Ovary (tissue), 3 donors: Measurements from ENCODE around the gene PLEKHS1.

ENCODE experiments used
- EP300 ChIP-seq: sonication (generic); formaldehyde crosslinking; IDR thresholded peaks from one replicate; pipeline ENCODE4 v1.6.1; 2017; ENCODE audit warnings: antibody characterized with exemption
- POLR2A ChIP-seq: fragments of 450-650 bp; IDR thresholded peaks from one replicate; pipeline ENCODE4 v1.6.1; 2017; ENCODE audit warnings: antibody characterized with exemption, mild to moderate bottlenecking, moderate library complexity
- TF ChIP-seq, protein P1 (sequence below), 3 donors: fragments of 450-650 bp in 2 of 3; fragments of 200-600 bp in 1 of 3; IDR thresholded peaks; one replicate each; pipeline versions ENCODE4 v1.5.1 to v1.8.0; 2016 to 2022; ENCODE audit warnings: antibody characterized with exemption in 3 of 3, mild to moderate bottlenecking in 1 of 3
- donor health status: DM: no; HTN: no; CAD: no.

DNA sequence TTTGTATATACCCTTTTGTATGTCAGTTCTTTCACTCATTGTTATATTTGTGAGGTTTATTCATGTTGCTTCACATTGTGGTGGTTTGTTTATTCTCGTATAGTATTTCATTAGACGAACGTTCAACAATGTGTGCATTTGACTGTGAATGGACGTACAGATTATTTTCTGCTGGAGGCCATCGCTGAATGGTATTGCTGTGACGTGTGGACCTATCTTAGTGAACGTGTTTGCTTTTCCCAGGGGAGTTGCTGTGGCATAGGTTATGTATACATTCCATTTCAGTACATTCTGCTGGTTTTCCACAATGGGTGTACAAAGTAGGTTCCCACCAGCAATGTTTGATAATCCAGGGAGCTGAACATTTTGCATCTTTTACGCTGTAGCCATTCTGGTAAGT is 31.1 kb upstream of the PLEKHS1 start:
- TF ChIP-seq, protein P1, sequence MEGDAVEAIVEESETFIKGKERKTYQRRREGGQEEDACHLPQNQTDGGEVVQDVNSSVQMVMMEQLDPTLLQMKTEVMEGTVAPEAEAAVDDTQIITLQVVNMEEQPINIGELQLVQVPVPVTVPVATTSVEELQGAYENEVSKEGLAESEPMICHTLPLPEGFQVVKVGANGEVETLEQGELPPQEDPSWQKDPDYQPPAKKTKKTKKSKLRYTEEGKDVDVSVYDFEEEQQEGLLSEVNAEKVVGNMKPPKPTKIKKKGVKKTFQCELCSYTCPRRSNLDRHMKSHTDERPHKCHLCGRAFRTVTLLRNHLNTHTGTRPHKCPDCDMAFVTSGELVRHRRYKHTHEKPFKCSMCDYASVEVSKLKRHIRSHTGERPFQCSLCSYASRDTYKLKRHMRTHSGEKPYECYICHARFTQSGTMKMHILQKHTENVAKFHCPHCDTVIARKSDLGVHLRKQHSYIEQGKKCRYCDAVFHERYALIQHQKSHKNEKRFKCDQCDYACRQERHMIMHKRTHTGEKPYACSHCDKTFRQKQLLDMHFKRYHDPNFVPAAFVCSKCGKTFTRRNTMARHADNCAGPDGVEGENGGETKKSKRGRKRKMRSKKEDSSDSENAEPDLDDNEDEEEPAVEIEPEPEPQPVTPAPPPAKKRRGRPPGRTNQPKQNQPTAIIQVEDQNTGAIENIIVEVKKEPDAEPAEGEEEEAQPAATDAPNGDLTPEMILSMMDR (IDR thresholded peaks at IDR 0.05) = no peak
- no peak for TF ChIP-seq POLR2A
- TF ChIP-seq EP300 = no peak
